ENCODE results near the gene ASB14. TPM values are rescaled to one million over a fixed set of nuclear protein-coding genes. Genes with fewer than 3 reads are reported as not detected.
A peak's percentile ranks its signal among the peaks of the same experiment; 100 is the strongest.

The ASB14 gene
- polyA plus RNA-seq, 3 donors: not detected

DNA sequence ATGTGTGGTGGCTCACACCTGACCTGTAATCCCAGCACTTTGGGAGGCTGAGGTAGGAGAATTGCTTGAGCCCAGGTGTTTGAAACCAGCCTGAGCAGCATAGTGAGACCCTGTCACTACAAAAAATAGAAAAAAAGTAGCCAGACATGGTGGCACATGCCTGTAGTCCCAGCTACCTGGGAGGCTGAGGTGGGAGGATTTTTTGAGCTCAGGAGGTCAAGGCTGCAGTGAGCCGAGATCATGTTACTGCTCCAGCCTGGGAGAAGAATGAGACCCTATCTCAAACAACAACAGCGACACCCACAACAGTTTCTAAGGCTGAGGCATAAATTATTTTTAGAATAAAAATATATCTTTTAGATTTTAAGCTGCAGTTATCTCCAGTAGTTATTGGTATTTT, 58.7 kb downstream of the ASB14 start:
- Mint-ChIP-seq H3K4me1 (peaks cover 32% of the 10 kb centered on the region), H3K9me3 (peaks cover 0 to 2% (median under 1%) of the 10 kb centered on the region in 7 donors), H3K27me3 (ENCODE audit: low read depth in 3 of 3) (no peaks in the 10 kb centered on the region), H3K4me3 (no peak overlapping the region), H3K36me3 (peaks cover 11 to 21% of the 10 kb centered on the region in 2 donors), H3K27ac (peak overlapping the region in 3 of 7 donors; percentile 17 to 63 (median 42))
- no peak for TF ChIP-seq CTCF (IDR thresholded peaks at IDR 0.05)
- Histone ChIP-seq H4K20me1 (ENCODE audit: insufficient read depth, low read length) (peaks cover 34% of the 10 kb centered on the region), H3K4me1 (ENCODE audit: control insufficient read depth in 1 of 2, insufficient read depth in 2 of 2, low read length in 2 of 2) (peaks cover 13 to 29% of the 10 kb centered on the region in 2 donors), H3K36me3 (replicated peaks in 1 of 2; ENCODE audit: control insufficient read depth in 1 of 2, insufficient read depth in 2 of 2, low read length in 2 of 2) (peaks cover 22 to 26% of the 10 kb centered on the region in 2 donors), H3K79me2 (ENCODE audit: insufficient read depth, low read length) (peaks cover 92% of the 10 kb centered on the region), H3K27me3 (ENCODE audit: control insufficient read depth in 2 of 2, insufficient read depth in 2 of 2, low read length in 2 of 2) (no peaks in the 10 kb centered on the region), H2AFZ (ENCODE audit: insufficient read depth, low read depth, low read length, poor library complexity, severe bottlenecking) (no peak overlapping the region), H3K27ac (ENCODE audit: low read depth in 1 of 2, low read length in 2 of 2) (peak overlapping the region in 1 of 2 donors; percentile 26), H3K4me3 (replicated peaks in 1 of 3; ENCODE audit: low read depth in 2 of 3, low read length in 3 of 3) (no peak overlapping the region), H3K4me2 (replicated peaks; ENCODE audit: extremely low read depth, low read length, poor library complexity, severe bottlenecking) (no peak overlapping the region), H3K9me3 (replicated peaks in 1 of 2; ENCODE audit: control insufficient read depth in 1 of 2, insufficient read depth in 1 of 2, low read length in 2 of 2) (peaks cover 0 to 2% of the 10 kb centered on the region in 2 donors), H3K9ac (ENCODE audit: insufficient read depth, low read length, poor library complexity, severe bottlenecking) (no peak overlapping the region)
- no CpG with 5 or more reads among the region's 2 CpGs for WGBS (ENCODE audit: insufficient coverage)
- intact Hi-C loops (cut with micrococcal nuclease): no loop called here
- DNase-seq: no peak

DNA sequence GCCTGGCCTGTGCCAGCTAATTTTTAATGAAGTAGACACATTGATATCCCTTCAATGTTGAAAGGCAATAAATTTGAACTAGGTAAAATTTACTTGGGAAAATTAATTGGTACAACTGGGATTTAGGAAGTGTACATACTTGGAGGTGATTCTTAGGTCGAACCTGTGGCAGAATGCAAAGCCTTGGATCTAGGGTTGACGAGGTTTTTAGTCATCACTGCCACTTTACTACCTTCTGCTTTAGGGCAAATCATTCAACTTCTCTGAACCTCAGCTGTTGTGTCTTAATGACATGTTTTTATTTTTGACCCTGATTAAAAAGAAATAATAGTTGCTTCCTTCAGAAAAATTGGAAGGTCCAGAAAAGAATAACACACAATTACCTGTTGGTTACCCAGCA, 62.5 kb downstream of the ASB14 start:
- no peak overlapping the region for H3K4me2 ChIP-seq (replicated peaks; ENCODE audit: extremely low read depth, low read length, poor library complexity, severe bottlenecking)
- peaks cover 75% of the 10 kb centered on the region for H3K79me2 ChIP-seq (ENCODE audit: insufficient read depth, low read length)
- no peaks in the 10 kb centered on the region for H3K9me3 ChIP-seq (replicated peaks in 1 of 2; ENCODE audit: control insufficient read depth in 1 of 2, insufficient read depth in 1 of 2, low read length in 2 of 2)
- peaks cover 27 to 51% of the 10 kb centered on the region in 2 donors for H3K4me1 ChIP-seq (ENCODE audit: control insufficient read depth in 1 of 2, insufficient read depth in 2 of 2, low read length in 2 of 2)
- no peak overlapping the region for H3K9ac ChIP-seq (ENCODE audit: insufficient read depth, low read length, poor library complexity, severe bottlenecking)
- Mint-ChIP-seq H3K4me1 (peaks cover 48% of the 10 kb centered on the region), H3K4me3 (no peak overlapping the region), H3K36me3 (no peaks in the 10 kb centered on the region), H3K27me3 (ENCODE audit: low read depth in 3 of 3) (no peaks in the 10 kb centered on the region), H3K9me3 (no peaks in the 10 kb centered on the region), H3K27ac (peak overlapping the region in 4 of 7 donors; percentile 11 to 88 (median 71))
- no peak overlapping the region for H3K27ac ChIP-seq (ENCODE audit: low read depth in 1 of 2, low read length in 2 of 2)
- H3K36me3 ChIP-seq (replicated peaks in 1 of 2; ENCODE audit: control insufficient read depth in 1 of 2, insufficient read depth in 2 of 2, low read length in 2 of 2): no peaks in the 10 kb centered on the region
- intact Hi-C loops (cut with micrococcal nuclease): no loop called here
- no peaks in the 10 kb centered on the region for H3K27me3 ChIP-seq (ENCODE audit: control insufficient read depth in 2 of 2, insufficient read depth in 2 of 2, low read length in 2 of 2)
- peaks cover 34% of the 10 kb centered on the region for H4K20me1 ChIP-seq (ENCODE audit: insufficient read depth, low read length)
- WGBS (ENCODE audit: insufficient coverage): no CpG with 5 or more reads among the region's 2 CpGs
- TF ChIP-seq CTCF (IDR thresholded peaks at IDR 0.05): no peak
- no peak for DNase-seq
- no peak overlapping the region for H2AFZ ChIP-seq (ENCODE audit: insufficient read depth, low read depth, low read length, poor library complexity, severe bottlenecking)
- peak overlapping the region in 1 of 3 experiments; percentile 80 for H3K4me3 ChIP-seq (replicated peaks in 1 of 3; ENCODE audit: low read depth in 2 of 3, low read length in 3 of 3)
